Stimulated activated CD4-positive, alpha-beta T cell treated with anti-CD3 and anti-CD28 coated beads, Interleukin-15, amount 100 ng/mL, for 1 hour (primary cell): ENCODE results near the gene VCPKMT.

Source experiments
- DNase-seq, 2 donors: peaks; one replicate each; pipeline ENCODE4 v3.0.0-alpha.2; 2020; ENCODE audit warnings: low read depth in 1 of 2, low spot score in 1 of 2

VCPKMT gene

GRCh38 chr14:50067723-50068495, 48.5 kb downstream of the VCPKMT start:
- no peak for DNase-seq

GRCh38 chr14:50065583-50065982, 50.8 kb downstream of the VCPKMT start:
- DNase-seq, result no peak

- peak in 1 of 2 donors; percentile 20 for DNase-seq
Measured at GRCh38 chr14:50064993-50065392, 51.4 kb downstream of the VCPKMT start.

- no peak for DNase-seq
Measured at GRCh38 chr14:50063876-50064420, 52.4 kb downstream of the VCPKMT start.

- peak; percentile 44 to 67 for DNase-seq
Measured at GRCh38 chr14:50062438-50063085, 53.8 kb downstream of the VCPKMT start.

- DNase-seq, result peak; percentile 33 to 41
Measured at GRCh38 chr14:50061664-50062437, 54.5 kb downstream of the VCPKMT start.

- no peak for DNase-seq
Measured at GRCh38 chr14:50060871-50061663, 55.3 kb downstream of the VCPKMT start.

GRCh38 chr14:50059763-50060616, 56.4 kb downstream of the VCPKMT start:
- DNase-seq, result no peak
